SH-SY5Y (cell line): ENCODE results near the gene KLRC3.

Experiments
- GATA2 ChIP-seq: IDR thresholded peaks from 2 replicates; pipeline ENCODE4 v1.6.1; 2011; ENCODE audit warnings: mild to moderate bottlenecking, low read depth, low read length
- GATA3 ChIP-seq: IDR thresholded peaks from 2 replicates; pipeline ENCODE4 v1.6.1; 2011; ENCODE audit warnings: low read depth, mild to moderate bottlenecking, low read length, moderate library complexity

DNA sequence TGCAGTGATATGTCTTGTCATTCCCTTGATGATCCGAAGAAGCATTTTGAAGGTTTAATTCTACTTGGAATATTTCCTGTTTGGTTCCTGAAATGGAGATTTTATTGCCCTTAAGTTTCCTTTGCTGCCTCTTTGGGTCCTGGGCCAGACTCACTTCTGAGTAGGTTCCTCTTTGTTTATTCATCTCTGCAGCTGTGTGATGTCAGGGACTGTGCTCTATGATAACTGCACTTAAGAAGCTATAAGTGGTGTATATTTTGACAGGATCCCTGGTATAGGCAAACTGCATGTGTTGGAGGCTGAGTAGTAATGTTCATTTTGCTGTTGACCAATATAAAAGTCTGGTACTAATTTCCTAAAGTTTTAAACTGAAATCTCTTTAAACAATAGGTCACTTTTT lies 11.0 kb downstream of the KLRC3 start, which contains the start of gene KLRC4:
- no peak for TF ChIP-seq GATA3
- TF ChIP-seq GATA2, result no peak
